ENCODE results near the gene HDAC4. TPM values are rescaled to one million over a fixed set of nuclear protein-coding genes. Genes with fewer than 3 reads are reported as not detected.

The HDAC4 gene
- total RNA-seq, 1 experiment from 2014 or later, result 40.1 TPM

DNA sequence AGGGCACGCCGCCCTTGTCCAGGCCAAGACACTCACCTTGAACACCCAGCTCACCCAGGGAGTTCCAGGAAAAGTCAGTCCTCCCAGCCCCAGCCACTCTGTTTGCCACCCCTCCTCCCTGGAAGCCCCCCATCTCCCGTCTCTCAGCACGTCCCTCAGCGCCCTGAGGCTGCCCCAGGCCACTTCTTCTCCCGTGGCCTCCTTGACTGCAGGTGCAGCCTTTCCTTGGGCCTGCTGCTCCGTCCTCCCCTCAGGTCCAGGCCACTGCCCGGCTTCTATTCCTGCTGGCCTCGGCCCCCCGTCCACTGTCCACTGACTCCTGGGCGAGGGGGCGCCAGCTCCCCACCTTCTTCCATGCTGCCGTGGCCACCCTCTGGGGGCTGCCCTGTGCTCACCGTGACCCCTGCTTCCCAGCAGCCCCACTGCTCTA lies 239.1 kb downstream of the HDAC4 start:
- ATAC-seq (no peak), DNase-seq (ENCODE audit: low read depth, low spot score) (no peak)
- no TSS peak for BruUV-seq (replicated peaks)
- no peaks in the 10 kb centered on the region for H3K4me1 ChIP-seq (ENCODE audit: control insufficient read depth, insufficient read depth, low read length)
- no peaks in the 10 kb centered on the region for H3K36me3 ChIP-seq (ENCODE audit: control insufficient read depth, insufficient read depth, low read length)
- no peak overlapping the region for H3K27ac ChIP-seq (ENCODE audit: low read length)
- no peaks in the 10 kb centered on the region for H3K27me3 ChIP-seq (ENCODE audit: control insufficient read depth, insufficient read depth, low read length)
- intact Hi-C loops (cut with micrococcal nuclease; ENCODE audit: unreplicated experiment) (no loop called here), in situ Hi-C loops (cut with HindIII; ENCODE audit: low pct_unique_long_range_greater_than_20kb, low sequenced_read_pairs) (no loop called here)
- ChIA-PET CTCF (no interaction called here), POLR2A (no interaction called here)
- no peaks in the 10 kb centered on the region for H3K9me3 ChIP-seq (ENCODE audit: control insufficient read depth, insufficient read depth, low read depth, low read length)
- TF ChIP-seq, protein P1, sequence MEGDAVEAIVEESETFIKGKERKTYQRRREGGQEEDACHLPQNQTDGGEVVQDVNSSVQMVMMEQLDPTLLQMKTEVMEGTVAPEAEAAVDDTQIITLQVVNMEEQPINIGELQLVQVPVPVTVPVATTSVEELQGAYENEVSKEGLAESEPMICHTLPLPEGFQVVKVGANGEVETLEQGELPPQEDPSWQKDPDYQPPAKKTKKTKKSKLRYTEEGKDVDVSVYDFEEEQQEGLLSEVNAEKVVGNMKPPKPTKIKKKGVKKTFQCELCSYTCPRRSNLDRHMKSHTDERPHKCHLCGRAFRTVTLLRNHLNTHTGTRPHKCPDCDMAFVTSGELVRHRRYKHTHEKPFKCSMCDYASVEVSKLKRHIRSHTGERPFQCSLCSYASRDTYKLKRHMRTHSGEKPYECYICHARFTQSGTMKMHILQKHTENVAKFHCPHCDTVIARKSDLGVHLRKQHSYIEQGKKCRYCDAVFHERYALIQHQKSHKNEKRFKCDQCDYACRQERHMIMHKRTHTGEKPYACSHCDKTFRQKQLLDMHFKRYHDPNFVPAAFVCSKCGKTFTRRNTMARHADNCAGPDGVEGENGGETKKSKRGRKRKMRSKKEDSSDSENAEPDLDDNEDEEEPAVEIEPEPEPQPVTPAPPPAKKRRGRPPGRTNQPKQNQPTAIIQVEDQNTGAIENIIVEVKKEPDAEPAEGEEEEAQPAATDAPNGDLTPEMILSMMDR (IDR thresholded peaks at IDR 0.05), result no peak
- TF ChIP-seq TCF7L2 (IDR thresholded peaks at IDR 0.05; ENCODE audit: low read depth, low read length) (no peak), POLR2AphosphoS5 (IDR thresholded peaks at IDR 0.05; ENCODE audit: low read depth, low read length) (no peak), SIN3A (IDR thresholded peaks at IDR 0.05; ENCODE audit: borderline replicate concordance, insufficient read depth, low read depth, low read length) (no peak)
- TF ChIP-seq, protein P2, sequence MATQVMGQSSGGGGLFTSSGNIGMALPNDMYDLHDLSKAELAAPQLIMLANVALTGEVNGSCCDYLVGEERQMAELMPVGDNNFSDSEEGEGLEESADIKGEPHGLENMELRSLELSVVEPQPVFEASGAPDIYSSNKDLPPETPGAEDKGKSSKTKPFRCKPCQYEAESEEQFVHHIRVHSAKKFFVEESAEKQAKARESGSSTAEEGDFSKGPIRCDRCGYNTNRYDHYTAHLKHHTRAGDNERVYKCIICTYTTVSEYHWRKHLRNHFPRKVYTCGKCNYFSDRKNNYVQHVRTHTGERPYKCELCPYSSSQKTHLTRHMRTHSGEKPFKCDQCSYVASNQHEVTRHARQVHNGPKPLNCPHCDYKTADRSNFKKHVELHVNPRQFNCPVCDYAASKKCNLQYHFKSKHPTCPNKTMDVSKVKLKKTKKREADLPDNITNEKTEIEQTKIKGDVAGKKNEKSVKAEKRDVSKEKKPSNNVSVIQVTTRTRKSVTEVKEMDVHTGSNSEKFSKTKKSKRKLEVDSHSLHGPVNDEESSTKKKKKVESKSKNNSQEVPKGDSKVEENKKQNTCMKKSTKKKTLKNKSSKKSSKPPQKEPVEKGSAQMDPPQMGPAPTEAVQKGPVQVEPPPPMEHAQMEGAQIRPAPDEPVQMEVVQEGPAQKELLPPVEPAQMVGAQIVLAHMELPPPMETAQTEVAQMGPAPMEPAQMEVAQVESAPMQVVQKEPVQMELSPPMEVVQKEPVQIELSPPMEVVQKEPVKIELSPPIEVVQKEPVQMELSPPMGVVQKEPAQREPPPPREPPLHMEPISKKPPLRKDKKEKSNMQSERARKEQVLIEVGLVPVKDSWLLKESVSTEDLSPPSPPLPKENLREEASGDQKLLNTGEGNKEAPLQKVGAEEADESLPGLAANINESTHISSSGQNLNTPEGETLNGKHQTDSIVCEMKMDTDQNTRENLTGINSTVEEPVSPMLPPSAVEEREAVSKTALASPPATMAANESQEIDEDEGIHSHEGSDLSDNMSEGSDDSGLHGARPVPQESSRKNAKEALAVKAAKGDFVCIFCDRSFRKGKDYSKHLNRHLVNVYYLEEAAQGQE (IDR thresholded peaks at IDR 0.05; ENCODE audit: insufficient read depth in 1 of 2, low read depth in 2 of 2, low read length in 1 of 2), result no peak
- no peak overlapping the region for H3K4me3 ChIP-seq (ENCODE audit: low read depth in 2 of 2, low read length in 2 of 2)

DNA sequence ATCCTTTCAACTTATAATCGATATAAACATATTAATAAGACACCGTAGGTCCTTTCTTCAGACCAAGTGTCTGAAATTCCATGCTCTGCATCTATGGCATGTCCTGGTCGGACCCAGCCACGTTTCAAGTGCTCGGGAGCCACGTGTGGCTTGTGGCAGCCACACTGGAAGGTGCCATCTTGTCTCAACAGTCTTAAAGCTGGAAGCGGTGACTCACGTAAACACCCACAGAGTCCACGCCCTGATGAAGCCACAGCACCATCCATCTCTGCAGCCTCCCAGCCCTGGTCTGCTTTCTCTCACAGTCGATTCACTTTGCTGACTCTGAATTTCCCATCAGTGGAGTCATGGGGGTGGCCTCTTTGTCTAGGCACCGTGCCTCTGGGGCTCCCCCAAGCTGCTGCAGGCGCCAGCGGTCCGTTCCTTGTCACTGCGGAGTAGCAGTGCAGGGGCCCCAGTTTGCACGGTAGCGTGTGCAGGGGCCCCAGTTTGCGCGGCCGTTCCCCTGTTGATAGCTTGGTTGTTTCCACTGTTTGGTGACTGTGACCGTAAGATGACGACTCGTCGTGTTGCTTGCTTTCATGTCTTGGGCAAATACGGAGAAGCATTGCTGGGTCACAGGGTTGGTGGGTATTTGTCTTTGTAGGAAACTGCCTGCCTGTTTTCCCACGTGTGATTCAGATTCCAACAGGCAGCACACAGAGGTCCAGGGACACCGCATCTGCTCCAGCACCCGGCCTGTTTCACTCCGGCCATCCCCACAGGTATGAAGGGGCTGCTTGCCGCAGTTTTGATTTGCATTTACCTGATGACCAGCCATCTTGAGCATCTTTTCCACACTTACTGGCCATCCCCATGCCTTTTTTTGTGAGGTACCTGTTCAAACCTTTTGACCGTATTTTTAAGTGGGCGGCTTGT lies 240.3 kb downstream of the HDAC4 start:
- POLR2A ChIA-PET, result no interaction called here
- DNase-seq (ENCODE audit: low read depth, low spot score), result no peak
- H3K4me3 ChIP-seq (ENCODE audit: low read depth in 2 of 2, low read length in 2 of 2), result no peak overlapping the region
- TF ChIP-seq, protein P1 (IDR thresholded peaks at IDR 0.05), result no peak
- TF ChIP-seq TCF7L2 (IDR thresholded peaks at IDR 0.05; ENCODE audit: low read depth, low read length), result no peak
- H3K9me3 ChIP-seq (ENCODE audit: control insufficient read depth, insufficient read depth, low read depth, low read length), result no peaks in the 10 kb centered on the region
- H3K27me3 ChIP-seq (ENCODE audit: control insufficient read depth, insufficient read depth, low read length), result no peaks in the 10 kb centered on the region
- in situ Hi-C loops (cut with HindIII; ENCODE audit: low pct_unique_long_range_greater_than_20kb, low sequenced_read_pairs), result no loop called here
- CTCF ChIA-PET, result no interaction called here
- no peaks in the 10 kb centered on the region for H3K4me1 ChIP-seq (ENCODE audit: control insufficient read depth, insufficient read depth, low read length)
- no TSS peak for BruUV-seq (replicated peaks)
- no peak for ATAC-seq
- intact Hi-C loops (cut with micrococcal nuclease; ENCODE audit: unreplicated experiment), result no loop called here
- H3K27ac ChIP-seq (ENCODE audit: low read length), result no peak overlapping the region
- H3K36me3 ChIP-seq (ENCODE audit: control insufficient read depth, insufficient read depth, low read length), result no peaks in the 10 kb centered on the region
